Measurements from ENCODE around the gene CMTM3.

Gene CMTM3

DNA sequence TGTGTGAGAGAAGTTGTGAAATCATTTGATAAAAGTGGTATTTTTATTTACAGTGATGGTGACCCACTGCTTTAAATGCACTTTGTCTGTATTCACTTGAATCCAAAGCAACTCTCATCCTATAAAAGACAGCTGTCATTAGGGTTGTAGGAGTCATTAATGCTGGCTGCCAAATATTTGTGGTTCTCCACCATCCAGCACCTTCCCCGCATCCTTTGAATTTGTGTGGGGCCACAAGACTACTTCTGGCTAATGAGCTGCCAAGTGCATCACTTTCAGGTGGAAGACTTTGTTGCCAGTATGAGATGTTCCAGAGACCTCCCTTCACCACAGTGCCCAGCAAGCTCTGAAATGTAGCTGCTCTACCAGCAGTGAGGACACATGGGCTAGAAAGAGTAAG is 43.4 kb downstream of the CMTM3 start:
- no peaks in the 10 kb centered on the region for H3K36me3 ChIP-seq
- no peaks in the 10 kb centered on the region for H3K27me3 ChIP-seq
- TF ChIP-seq, protein P1, sequence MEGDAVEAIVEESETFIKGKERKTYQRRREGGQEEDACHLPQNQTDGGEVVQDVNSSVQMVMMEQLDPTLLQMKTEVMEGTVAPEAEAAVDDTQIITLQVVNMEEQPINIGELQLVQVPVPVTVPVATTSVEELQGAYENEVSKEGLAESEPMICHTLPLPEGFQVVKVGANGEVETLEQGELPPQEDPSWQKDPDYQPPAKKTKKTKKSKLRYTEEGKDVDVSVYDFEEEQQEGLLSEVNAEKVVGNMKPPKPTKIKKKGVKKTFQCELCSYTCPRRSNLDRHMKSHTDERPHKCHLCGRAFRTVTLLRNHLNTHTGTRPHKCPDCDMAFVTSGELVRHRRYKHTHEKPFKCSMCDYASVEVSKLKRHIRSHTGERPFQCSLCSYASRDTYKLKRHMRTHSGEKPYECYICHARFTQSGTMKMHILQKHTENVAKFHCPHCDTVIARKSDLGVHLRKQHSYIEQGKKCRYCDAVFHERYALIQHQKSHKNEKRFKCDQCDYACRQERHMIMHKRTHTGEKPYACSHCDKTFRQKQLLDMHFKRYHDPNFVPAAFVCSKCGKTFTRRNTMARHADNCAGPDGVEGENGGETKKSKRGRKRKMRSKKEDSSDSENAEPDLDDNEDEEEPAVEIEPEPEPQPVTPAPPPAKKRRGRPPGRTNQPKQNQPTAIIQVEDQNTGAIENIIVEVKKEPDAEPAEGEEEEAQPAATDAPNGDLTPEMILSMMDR (IDR thresholded peaks at IDR 0.05): no peak
- no peak overlapping the region for H3K27ac ChIP-seq
- no peaks in the 10 kb centered on the region for H3K9me3 ChIP-seq
- H3K4me3 ChIP-seq (ENCODE audit: low read depth in 1 of 2, low read length in 1 of 2): no peak overlapping the region
- H3K4me1 ChIP-seq (ENCODE audit: control insufficient read depth in 1 of 2, insufficient read depth in 1 of 2, low read depth in 1 of 2, low read length in 1 of 2): peaks cover 23 to 24% of the 10 kb centered on the region in 2 experiments

DNA sequence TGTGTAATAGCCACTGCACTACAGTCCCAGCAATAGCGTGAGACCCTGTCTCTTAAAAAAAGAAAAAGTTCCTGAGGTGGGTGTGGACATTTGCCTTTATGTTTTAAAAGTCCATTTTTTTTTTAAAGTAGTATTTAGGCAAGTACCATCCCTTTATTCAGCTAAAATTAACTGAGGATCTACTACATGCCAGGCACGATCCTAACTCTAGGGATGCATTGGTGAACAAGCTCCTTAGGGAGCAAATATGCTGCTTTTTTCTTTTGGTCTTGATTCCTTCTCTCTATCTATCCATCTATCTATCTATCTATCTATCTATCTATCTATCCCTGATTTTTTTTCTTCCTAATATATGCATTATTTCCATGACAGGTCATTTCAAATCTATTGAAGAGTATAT is 44.7 kb downstream of the CMTM3 start:
- H3K27me3 ChIP-seq: no peaks in the 10 kb centered on the region
- H3K4me1 ChIP-seq (ENCODE audit: control insufficient read depth in 1 of 2, insufficient read depth in 1 of 2, low read depth in 1 of 2, low read length in 1 of 2): peaks cover 36 to 37% of the 10 kb centered on the region in 2 experiments
- H3K4me3 ChIP-seq (ENCODE audit: low read depth in 1 of 2, low read length in 1 of 2): no peak overlapping the region
- no peaks in the 10 kb centered on the region for H3K9me3 ChIP-seq
- no peak overlapping the region for H3K27ac ChIP-seq
- no peaks in the 10 kb centered on the region for H3K36me3 ChIP-seq
- TF ChIP-seq, protein P1 (IDR thresholded peaks at IDR 0.05): no peak

DNA sequence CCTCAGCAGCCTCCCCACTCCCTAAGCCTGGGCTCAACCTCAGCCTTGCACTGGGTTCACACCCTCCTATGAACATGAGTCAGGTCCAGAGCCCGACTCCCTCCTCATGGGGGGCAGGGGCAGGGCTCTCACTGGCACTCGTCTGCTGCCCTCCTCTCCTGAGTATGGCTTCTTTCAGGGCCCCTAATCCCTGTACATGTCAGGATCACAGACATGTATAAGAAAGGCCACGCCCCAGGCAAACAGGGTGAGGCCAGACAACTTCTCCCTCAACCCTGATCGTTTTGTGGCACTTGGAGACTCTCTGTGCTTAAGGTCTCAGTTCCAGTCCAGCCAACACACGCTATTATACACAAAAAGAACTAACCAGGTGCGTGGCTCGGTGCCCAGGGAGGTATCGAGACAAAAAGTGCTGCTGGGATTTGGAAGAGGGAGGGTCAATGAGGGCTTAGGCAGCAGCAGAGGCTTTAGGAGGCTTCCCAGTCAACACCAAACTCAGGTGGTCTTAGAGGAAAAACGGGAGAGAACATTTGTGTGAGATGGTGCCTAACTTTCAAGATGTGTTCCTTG is 45.2 kb downstream of the CMTM3 start:
- Histone ChIP-seq H3K4me1 (ENCODE audit: control insufficient read depth in 1 of 2, insufficient read depth in 1 of 2, low read depth in 1 of 2, low read length in 1 of 2) (peaks cover 42 to 43% of the 10 kb centered on the region in 2 experiments), H3K27me3 (no peaks in the 10 kb centered on the region), H3K9me3 (no peaks in the 10 kb centered on the region), H3K27ac (no peak overlapping the region), H3K36me3 (no peaks in the 10 kb centered on the region), H3K4me3 (ENCODE audit: low read depth in 1 of 2, low read length in 1 of 2) (no peak overlapping the region)
- TF ChIP-seq, protein P1 (IDR thresholded peaks at IDR 0.05): no peak

DNA sequence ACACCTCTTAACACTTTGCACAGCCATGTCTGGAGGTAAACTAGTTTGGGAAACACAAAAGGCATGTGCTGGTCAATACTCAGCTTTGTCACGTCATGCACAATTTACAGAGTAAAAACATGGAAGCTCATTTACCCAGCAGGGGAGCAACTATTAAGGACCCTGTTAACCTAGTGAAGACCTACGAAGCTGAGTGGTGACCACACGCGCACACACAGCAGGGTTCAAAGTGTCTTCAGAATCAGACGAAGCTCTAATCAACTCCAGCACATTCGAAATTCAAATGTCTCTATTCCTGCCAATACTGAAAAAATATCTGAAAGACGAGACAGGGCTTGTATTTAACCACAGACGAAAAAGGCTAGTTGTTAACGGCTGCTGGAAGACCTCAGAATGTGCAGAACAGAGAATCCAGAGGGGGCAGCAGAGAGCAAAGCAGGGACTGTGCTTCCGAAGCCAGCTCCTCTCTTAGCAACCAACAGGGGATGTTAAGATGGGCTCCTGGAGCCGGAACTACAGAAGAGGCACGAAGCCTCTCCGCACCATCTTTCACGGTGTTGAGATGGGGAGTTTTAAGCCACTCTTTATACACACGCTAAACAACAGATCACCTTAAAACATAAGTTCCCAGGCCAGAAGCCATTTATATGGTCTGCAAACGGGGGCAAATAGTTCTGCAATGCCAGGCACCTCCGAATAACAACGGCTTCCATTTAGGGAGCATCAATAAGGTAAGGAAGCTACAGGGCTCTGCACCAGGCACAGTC is 46.4 kb downstream of the CMTM3 start:
- peak overlapping the region in 1 of 2 experiments; percentile 6 for H3K4me3 ChIP-seq (ENCODE audit: low read depth in 1 of 2, low read length in 1 of 2)
- H3K27me3 ChIP-seq: no peaks in the 10 kb centered on the region
- no peaks in the 10 kb centered on the region for H3K9me3 ChIP-seq
- TF ChIP-seq, protein P1 (IDR thresholded peaks at IDR 0.05): peak; percentile 78
- H3K27ac ChIP-seq: peak overlapping the region; percentile 80
- H3K4me1 ChIP-seq (ENCODE audit: control insufficient read depth in 1 of 2, insufficient read depth in 1 of 2, low read depth in 1 of 2, low read length in 1 of 2): peaks cover 43 to 46% of the 10 kb centered on the region in 2 experiments
- no peaks in the 10 kb centered on the region for H3K36me3 ChIP-seq

DNA sequence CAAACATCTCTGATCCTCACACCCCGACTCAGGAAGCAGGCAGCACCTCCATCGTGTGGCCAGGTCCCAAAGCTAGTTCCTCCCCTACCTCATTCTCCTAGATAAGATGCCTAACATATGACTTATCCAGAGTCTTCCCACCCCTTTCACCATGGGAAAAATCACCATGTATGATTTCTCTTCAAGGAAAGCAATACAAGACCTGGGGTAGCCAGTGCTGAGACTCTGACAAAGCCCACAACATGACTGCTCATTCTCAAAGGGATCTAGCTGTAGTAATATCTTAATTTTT is 46.9 kb downstream of the CMTM3 start:
- H3K4me3 ChIP-seq (ENCODE audit: low read depth in 1 of 2, low read length in 1 of 2): peak overlapping the region in 1 of 2 experiments; percentile 6

More for the DNA sequence above, 46.9 kb downstream of the CMTM3 start:
- peak overlapping the region; percentile 80 for H3K27ac ChIP-seq
- no peaks in the 10 kb centered on the region for H3K27me3 ChIP-seq
- peaks cover 43 to 46% of the 10 kb centered on the region in 2 experiments for H3K4me1 ChIP-seq (ENCODE audit: control insufficient read depth in 1 of 2, insufficient read depth in 1 of 2, low read depth in 1 of 2, low read length in 1 of 2)
- no peaks in the 10 kb centered on the region for H3K9me3 ChIP-seq
- no peaks in the 10 kb centered on the region for H3K36me3 ChIP-seq
- TF ChIP-seq, protein P1 (IDR thresholded peaks at IDR 0.05): no peak

Data from neutrophil (primary cell).